ENCODE data around the gene EHD4.

EHD4 gene

GRCh38 chr15:41995476-41995855 is 23.1 kb upstream of the EHD4 start:
- no peak overlapping the region for H2AFZ ChIP-seq (ENCODE audit: low read length)

GRCh38 chr15:41994772-41995475 is 22.6 kb upstream of the EHD4 start:
- no peaks in the 10 kb centered on the region for H3K9me3 ChIP-seq (replicated peaks in 1 of 2; ENCODE audit: control insufficient read depth in 2 of 2, insufficient read depth in 1 of 2, low read depth in 1 of 2, low read length in 2 of 2)
- H3K23ac ChIP-seq (ENCODE audit: low read depth, low read length, poor library complexity), result no peak overlapping the region
- no peak overlapping the region for H3K4me2 ChIP-seq (ENCODE audit: insufficient read depth, low read length, poor library complexity, severe bottlenecking)
- H2AFZ ChIP-seq (ENCODE audit: low read length), result no peak overlapping the region
- H2BK5ac ChIP-seq (ENCODE audit: low read length), result no peak overlapping the region
- H3K27me3 ChIP-seq (ENCODE audit: control insufficient read depth in 3 of 3, insufficient read depth in 3 of 3, low read depth in 1 of 3, low read length in 3 of 3), result peaks cover 0 to 38% (median 0%) of the 10 kb centered on the region in 3 experiments
- no peak overlapping the region for H3K4me3 ChIP-seq (ENCODE audit: low read length in 2 of 2)
- no peak overlapping the region for H4K8ac ChIP-seq (ENCODE audit: low read depth, low read length)
- no peak overlapping the region for H2BK12ac ChIP-seq (ENCODE audit: low read length)
- peaks cover under 1 to 7% of the 10 kb centered on the region in 2 donors for H3K4me1 ChIP-seq (ENCODE audit: control insufficient read depth in 2 of 2, insufficient read depth in 1 of 2, low read depth in 1 of 2, low read length in 2 of 2)
- H3K4ac ChIP-seq (ENCODE audit: low read length), result no peak overlapping the region
- H4K91ac ChIP-seq (ENCODE audit: low read depth, low read length, poor library complexity), result no peak overlapping the region
- no peak overlapping the region for H2BK15ac ChIP-seq (ENCODE audit: low read length)
- H2BK120ac ChIP-seq (ENCODE audit: low read depth, low read length), result no peak overlapping the region
- H2AK5ac ChIP-seq (ENCODE audit: low read depth, low read length), result peak overlapping the region; percentile 1
- H3K79me1 ChIP-seq (ENCODE audit: low read depth, low read length), result no peaks in the 10 kb centered on the region
- H3K9ac ChIP-seq (ENCODE audit: low read depth, low read length, poor library complexity), result no peak overlapping the region
- no CpG with 5 or more reads among the region's 10 CpGs for WGBS, 2 donors (ENCODE audit: extremely low coverage in 2 of 2, insufficient read length in 2 of 2, insufficient replicate concordance in 1 of 2)
- H3K36me3 ChIP-seq (replicated peaks in 1 of 2; ENCODE audit: control insufficient read depth in 2 of 2, insufficient read depth in 2 of 2, low read length in 2 of 2), result no peaks in the 10 kb centered on the region
- H3K14ac ChIP-seq (ENCODE audit: low read length), result no peak overlapping the region
- DNase-seq (ENCODE audit: low spot score), result no peak
- H3K18ac ChIP-seq (ENCODE audit: low read length), result no peak overlapping the region
- H3K27ac ChIP-seq (replicated peaks; ENCODE audit: low read length), result no peak overlapping the region

More at GRCh38 chr15:41995476-41995855, 23.1 kb upstream of the EHD4 start:
- Histone ChIP-seq H2BK12ac (ENCODE audit: low read length) (no peak overlapping the region), H3K23ac (ENCODE audit: low read depth, low read length, poor library complexity) (no peak overlapping the region), H3K9ac (ENCODE audit: low read depth, low read length, poor library complexity) (no peak overlapping the region), H2BK15ac (ENCODE audit: low read length) (no peak overlapping the region), H4K91ac (ENCODE audit: low read depth, low read length, poor library complexity) (no peak overlapping the region), H3K27me3 (ENCODE audit: control insufficient read depth in 3 of 3, insufficient read depth in 3 of 3, low read depth in 1 of 3, low read length in 3 of 3) (peaks cover 0 to 36% (median 0%) of the 10 kb centered on the region in 3 experiments), H3K27ac (replicated peaks; ENCODE audit: low read length) (no peak overlapping the region), H3K4me3 (ENCODE audit: low read length in 2 of 2) (no peak overlapping the region), H3K9me3 (replicated peaks in 1 of 2; ENCODE audit: control insufficient read depth in 2 of 2, insufficient read depth in 1 of 2, low read depth in 1 of 2, low read length in 2 of 2) (no peaks in the 10 kb centered on the region), H3K36me3 (replicated peaks in 1 of 2; ENCODE audit: control insufficient read depth in 2 of 2, insufficient read depth in 2 of 2, low read length in 2 of 2) (no peaks in the 10 kb centered on the region), H4K8ac (ENCODE audit: low read depth, low read length) (no peak overlapping the region), H3K4ac (ENCODE audit: low read length) (no peak overlapping the region), H3K14ac (ENCODE audit: low read length) (no peak overlapping the region), H3K79me1 (ENCODE audit: low read depth, low read length) (no peaks in the 10 kb centered on the region), H2AK5ac (ENCODE audit: low read depth, low read length) (peak overlapping the region; percentile 1), H3K18ac (ENCODE audit: low read length) (peak overlapping the region; percentile 41), H2BK5ac (ENCODE audit: low read length) (no peak overlapping the region), H3K4me2 (ENCODE audit: insufficient read depth, low read length, poor library complexity, severe bottlenecking) (no peak overlapping the region), H2BK120ac (ENCODE audit: low read depth, low read length) (no peak overlapping the region), H3K4me1 (ENCODE audit: control insufficient read depth in 2 of 2, insufficient read depth in 1 of 2, low read depth in 1 of 2, low read length in 2 of 2) (peaks cover 0 to 2% of the 10 kb centered on the region in 2 donors)
- WGBS, 2 donors (ENCODE audit: extremely low coverage in 2 of 2, insufficient read length in 2 of 2, insufficient replicate concordance in 1 of 2), result no CpG with 5 or more reads among the region's 7 CpGs
- no peak for DNase-seq (ENCODE audit: low spot score)

- Histone ChIP-seq H3K23ac (ENCODE audit: low read depth, low read length, poor library complexity) (no peak overlapping the region), H3K4ac (ENCODE audit: low read length) (no peak overlapping the region), H3K9me3 (replicated peaks in 1 of 2; ENCODE audit: control insufficient read depth in 2 of 2, insufficient read depth in 1 of 2, low read depth in 1 of 2, low read length in 2 of 2) (no peaks in the 10 kb centered on the region), H3K36me3 (replicated peaks in 1 of 2; ENCODE audit: control insufficient read depth in 2 of 2, insufficient read depth in 2 of 2, low read length in 2 of 2) (no peaks in the 10 kb centered on the region), H2AFZ (ENCODE audit: low read length) (no peak overlapping the region), H3K79me1 (ENCODE audit: low read depth, low read length) (no peaks in the 10 kb centered on the region), H3K4me3 (ENCODE audit: low read length in 2 of 2) (no peak overlapping the region), H3K18ac (ENCODE audit: low read length) (no peak overlapping the region), H3K27me3 (ENCODE audit: control insufficient read depth in 3 of 3, insufficient read depth in 3 of 3, low read depth in 1 of 3, low read length in 3 of 3) (peaks cover 0 to 37% (median 0%) of the 10 kb centered on the region in 3 experiments), H2BK12ac (ENCODE audit: low read length) (no peak overlapping the region), H3K27ac (replicated peaks; ENCODE audit: low read length) (no peak overlapping the region), H3K4me2 (ENCODE audit: insufficient read depth, low read length, poor library complexity, severe bottlenecking) (no peak overlapping the region), H4K8ac (ENCODE audit: low read depth, low read length) (no peak overlapping the region), H2BK15ac (ENCODE audit: low read length) (no peak overlapping the region), H2BK120ac (ENCODE audit: low read depth, low read length) (no peak overlapping the region), H2AK5ac (ENCODE audit: low read depth, low read length) (no peak overlapping the region), H2BK5ac (ENCODE audit: low read length) (no peak overlapping the region), H3K14ac (ENCODE audit: low read length) (no peak overlapping the region), H3K9ac (ENCODE audit: low read depth, low read length, poor library complexity) (no peak overlapping the region), H4K91ac (ENCODE audit: low read depth, low read length, poor library complexity) (no peak overlapping the region), H3K4me1 (ENCODE audit: control insufficient read depth in 2 of 2, insufficient read depth in 1 of 2, low read depth in 1 of 2, low read length in 2 of 2) (peaks cover 5 to 10% of the 10 kb centered on the region in 2 donors)
- no CpG with 5 or more reads among the region's 5 CpGs for WGBS, 2 donors (ENCODE audit: extremely low coverage in 2 of 2, insufficient read length in 2 of 2, insufficient replicate concordance in 1 of 2)
- DNase-seq (ENCODE audit: low spot score), result no peak
These were observed 21.9 kb upstream of the EHD4 start for GRCh38 chr15:41994171-41994650.

GRCh38 chr15:41993472-41994170 is 21.3 kb upstream of the EHD4 start:
- Histone ChIP-seq H2BK5ac (ENCODE audit: low read length) (no peak overlapping the region), H3K27ac (replicated peaks; ENCODE audit: low read length) (no peak overlapping the region), H4K91ac (ENCODE audit: low read depth, low read length, poor library complexity) (no peak overlapping the region), H3K27me3 (ENCODE audit: control insufficient read depth in 3 of 3, insufficient read depth in 3 of 3, low read depth in 1 of 3, low read length in 3 of 3) (peaks cover 0 to 40% (median 0%) of the 10 kb centered on the region in 3 experiments), H2AFZ (ENCODE audit: low read length) (no peak overlapping the region), H3K4me3 (ENCODE audit: low read length in 2 of 2) (no peak overlapping the region), H3K36me3 (replicated peaks in 1 of 2; ENCODE audit: control insufficient read depth in 2 of 2, insufficient read depth in 2 of 2, low read length in 2 of 2) (no peaks in the 10 kb centered on the region), H3K23ac (ENCODE audit: low read depth, low read length, poor library complexity) (no peak overlapping the region), H3K9ac (ENCODE audit: low read depth, low read length, poor library complexity) (no peak overlapping the region), H3K18ac (ENCODE audit: low read length) (no peak overlapping the region), H4K8ac (ENCODE audit: low read depth, low read length) (no peak overlapping the region), H3K14ac (ENCODE audit: low read length) (no peak overlapping the region), H3K79me1 (ENCODE audit: low read depth, low read length) (no peaks in the 10 kb centered on the region), H2BK15ac (ENCODE audit: low read length) (no peak overlapping the region), H3K9me3 (replicated peaks in 1 of 2; ENCODE audit: control insufficient read depth in 2 of 2, insufficient read depth in 1 of 2, low read depth in 1 of 2, low read length in 2 of 2) (no peaks in the 10 kb centered on the region), H2BK120ac (ENCODE audit: low read depth, low read length) (no peak overlapping the region), H2AK5ac (ENCODE audit: low read depth, low read length) (no peak overlapping the region), H3K4me1 (ENCODE audit: control insufficient read depth in 2 of 2, insufficient read depth in 1 of 2, low read depth in 1 of 2, low read length in 2 of 2) (peaks cover 5 to 10% of the 10 kb centered on the region in 2 donors), H2BK12ac (ENCODE audit: low read length) (no peak overlapping the region), H3K4me2 (ENCODE audit: insufficient read depth, low read length, poor library complexity, severe bottlenecking) (no peak overlapping the region), H3K4ac (ENCODE audit: low read length) (no peak overlapping the region)
- no peak for DNase-seq (ENCODE audit: low spot score)
- whole genome bisulfite sequencing, 2 donors (ENCODE audit: extremely low coverage in 2 of 2, insufficient read length in 2 of 2, insufficient replicate concordance in 1 of 2), result no CpG with 5 or more reads among the region's 11 CpGs

Data from neuronal stem cell (in vitro differentiated cells).